Stimulated activated CD8-positive, alpha-beta memory T cell treated with anti-CD3 and anti-CD28 coated beads, Interleukin-2, amount 100 ng/mL, for 48 hours (primary cell): ENCODE results near the gene FKBP1A.

ENCODE experiments used
- DNase-seq, 2 donors: peaks; one replicate each; pipeline ENCODE4 v3.0.0-alpha.2; 2020; ENCODE audit warnings: low read depth in 2 of 2

Gene FKBP1A

DNA sequence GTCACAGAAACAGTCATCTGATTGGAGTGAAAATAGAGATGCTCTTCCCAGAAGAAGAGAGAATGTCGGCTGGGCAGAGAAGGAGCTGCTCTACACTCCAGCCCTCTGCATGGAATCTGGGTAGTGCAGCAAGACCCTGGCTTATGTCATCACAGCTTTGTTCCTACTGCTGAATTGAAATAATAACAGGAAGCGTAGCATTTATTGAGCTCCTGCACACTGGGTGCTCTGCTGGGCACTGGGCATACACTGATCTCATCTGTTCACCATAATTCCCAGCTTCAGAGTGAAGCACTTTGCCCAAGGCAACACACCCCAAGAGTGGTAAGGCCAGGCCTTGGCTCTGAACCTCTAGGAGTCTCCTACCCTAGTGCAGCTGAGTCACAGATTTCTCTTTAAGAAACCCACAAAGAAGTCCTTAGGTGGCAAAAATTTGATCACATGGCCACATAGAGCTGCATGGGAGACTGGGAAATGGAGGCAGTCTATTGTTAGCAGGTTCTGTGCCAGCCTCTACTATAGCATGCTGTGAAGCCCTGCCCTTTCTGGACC is 60.0 kb downstream of the FKBP1A start:
- no peak for DNase-seq

- DNase-seq, result no peak
Observed at GRCh38 chr20:1331801-1332453, 60.9 kb downstream of the FKBP1A start.

GRCh38 chr20:1331101-1331500 is 61.8 kb downstream of the FKBP1A start:
- DNase-seq, result no peak

GRCh38 chr20:1330075-1330830 is 62.6 kb downstream of the FKBP1A start:
- no peak for DNase-seq

GRCh38 chr20:1328680-1329330 is 64.0 kb downstream of the FKBP1A start, which contains the start of gene SDCBP2:
TSS of gene SDCBP2 (minus strand) at chr20:1329139. CDS start at chr20:1320416, 8,723 bp downstream.
- no peak for DNase-seq

GRCh38 chr20:1327827-1328679 is 64.8 kb downstream of the FKBP1A start:
- DNase-seq, result no peak

DNA sequence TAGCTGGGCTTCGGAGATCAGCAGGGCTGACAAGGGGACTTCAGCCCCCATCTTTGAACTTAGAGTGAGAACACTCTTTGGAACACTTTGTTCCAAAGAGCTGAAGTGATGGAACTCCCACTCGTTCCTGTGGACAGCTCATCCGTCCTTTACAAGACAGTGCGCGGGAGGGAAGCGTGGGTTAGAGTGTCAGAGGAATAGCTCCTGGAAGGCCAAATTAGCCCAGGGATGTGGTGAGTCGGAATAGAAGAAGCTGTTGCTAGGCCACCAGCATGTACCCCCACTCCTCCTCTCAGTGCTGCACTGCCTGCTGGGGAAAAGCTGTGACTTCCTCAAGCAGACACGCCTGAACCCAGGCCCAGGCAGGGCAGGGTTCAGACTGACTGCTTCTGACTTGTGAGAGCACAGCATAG is 65.6 kb downstream of the FKBP1A start:
- DNase-seq, result no peak

DNA sequence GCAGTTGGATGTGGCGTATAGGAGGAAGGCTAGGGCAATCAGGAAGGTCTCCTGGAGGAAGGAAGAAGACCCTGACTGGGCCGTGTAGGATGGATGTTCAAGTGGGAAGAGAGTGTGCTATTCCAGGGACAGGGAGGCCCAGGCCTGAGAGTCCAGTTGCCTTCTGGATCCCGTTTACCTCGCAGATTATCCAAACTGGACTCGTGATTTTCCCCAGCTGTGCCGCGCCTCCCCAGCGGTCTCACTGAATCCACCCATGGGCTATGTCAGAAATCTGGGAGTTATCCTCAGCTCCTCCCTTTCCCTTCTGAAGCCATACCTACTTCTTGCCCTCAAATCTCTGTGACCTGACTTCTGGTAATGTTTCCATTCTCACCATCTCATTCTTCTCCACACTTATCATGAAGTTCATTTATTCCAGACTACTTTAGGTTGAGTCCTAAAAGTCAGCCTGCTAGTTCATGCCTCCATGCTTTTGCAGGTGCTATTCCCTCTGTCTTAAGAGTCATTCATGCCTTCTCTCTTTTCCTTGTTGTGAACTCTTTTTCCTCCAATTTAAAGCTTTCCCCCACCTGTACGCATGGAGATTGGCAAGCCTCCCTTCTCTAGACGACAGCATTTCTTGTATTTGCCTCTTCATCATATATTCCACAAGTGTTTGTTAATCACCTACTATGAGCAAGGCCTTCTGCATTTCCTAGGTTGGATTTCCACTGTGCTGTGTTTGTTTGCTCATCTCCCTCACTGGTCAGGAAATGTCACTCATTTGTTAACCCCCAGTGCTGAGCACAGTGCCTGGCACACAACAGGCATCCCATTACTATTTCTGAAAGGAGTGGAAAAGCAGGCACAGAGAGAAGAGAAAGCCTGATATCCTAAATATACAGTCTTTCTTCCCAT is 66.6 kb downstream of the FKBP1A start:
- no peak for DNase-seq

DNA sequence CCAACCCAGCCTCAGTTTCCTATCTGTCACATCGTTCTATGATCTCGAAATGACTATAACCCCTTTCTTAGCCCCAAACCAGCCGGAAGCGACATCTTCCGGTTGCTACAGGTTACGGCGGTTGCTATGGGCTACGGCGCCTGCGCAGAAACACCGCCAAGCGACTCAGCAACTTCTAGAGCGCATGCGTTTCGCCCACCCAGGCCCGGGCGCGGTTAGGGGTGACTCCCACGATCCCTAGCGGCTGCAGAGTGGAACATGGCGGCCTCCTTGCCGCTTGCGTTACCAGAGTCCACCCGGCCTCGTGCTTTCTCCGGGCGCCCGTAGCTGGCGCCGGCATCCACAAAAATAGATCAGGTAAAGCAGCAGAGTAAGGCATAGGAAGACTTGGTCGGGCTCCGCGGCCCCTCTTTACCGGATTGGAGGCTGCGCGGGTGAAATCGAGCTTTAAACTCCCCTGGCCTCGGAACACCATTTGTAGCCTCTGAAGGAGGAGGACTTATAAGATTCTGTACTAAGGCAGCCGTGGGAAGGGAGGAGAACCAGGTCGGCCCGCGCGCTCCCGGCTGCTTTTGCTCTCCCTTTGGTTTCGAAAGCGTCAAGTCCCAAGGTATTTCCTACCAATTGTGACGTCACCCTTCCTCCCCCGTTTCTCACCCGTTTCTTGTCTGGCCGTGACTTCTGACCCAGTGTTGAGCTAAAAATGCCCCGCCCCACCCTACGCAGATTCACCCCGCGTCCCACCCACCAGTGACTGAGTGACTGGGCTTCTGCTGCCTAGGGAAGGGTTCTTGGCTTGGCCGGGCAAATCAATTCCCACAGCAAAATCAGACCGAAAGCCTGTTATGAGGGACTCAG is 67.5 kb downstream of the FKBP1A start:
- peak; percentile 97 to 98 for DNase-seq

- peak in 1 of 2 donors; percentile 19 for DNase-seq
Observed at GRCh38 chr20:1324598-1325172, 68.2 kb downstream of the FKBP1A start.

GRCh38 chr20:1323830-1324597 is 68.8 kb downstream of the FKBP1A start:
- DNase-seq, result no peak

GRCh38 chr20:1323256-1323655 is 69.6 kb downstream of the FKBP1A start:
- DNase-seq, result no peak

- DNase-seq, result no peak
Observed at GRCh38 chr20:1322511-1323245, 70.2 kb downstream of the FKBP1A start.

GRCh38 chr20:1321654-1321939 is 71.3 kb downstream of the FKBP1A start:
- no peak for DNase-seq

GRCh38 chr20:1320902-1321653 is 71.8 kb downstream of the FKBP1A start:
- DNase-seq, result no peak

DNA sequence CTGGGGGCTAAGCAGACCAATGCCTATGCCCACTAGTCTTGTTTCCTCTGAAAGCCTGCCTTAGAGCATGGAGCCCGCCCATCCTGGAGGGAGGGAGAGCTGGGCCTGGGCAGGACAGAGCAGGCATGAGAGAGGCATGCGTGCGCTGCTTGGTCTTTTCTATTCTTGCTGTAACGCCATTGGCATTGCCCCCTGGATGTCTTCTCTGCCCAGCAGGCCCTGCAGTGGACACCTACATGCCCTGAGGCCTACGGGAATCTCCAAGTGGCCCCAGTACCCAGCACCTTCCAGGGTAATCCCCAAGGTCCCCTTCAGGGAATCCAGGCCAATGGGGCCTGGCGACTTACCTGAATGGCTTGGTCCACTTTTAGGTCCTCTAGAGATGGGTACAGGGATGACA is 72.8 kb downstream of the FKBP1A start:
- no peak for DNase-seq

- no peak for DNase-seq
Observed at GRCh38 chr20:1319462-1319861, 73.4 kb downstream of the FKBP1A start.
